HG03521 (cell line): ENCODE measurements around the gene SLC22A16.
"Not testable (repeated sequence)": the region's sequence is repeated elsewhere in the genome, so short reads cannot be mapped to it uniquely, and the experiment has no call there.

ENCODE experiments used
- ATAC-seq: cut with Tn5 transposase; IDR thresholded peaks from one replicate; pipeline ENCODE4 v1.9.1; 2021; ENCODE audit warnings: mild to moderate bottlenecking, moderate library complexity; ENCODE audit not compliant: unreplicated experiment

The SLC22A16 gene

GRCh38 chr6:110491299-110491643, 14.9 kb upstream of the SLC22A16 start:
- no peak for ATAC-seq

GRCh38 chr6:110490110-110490509, 13.7 kb upstream of the SLC22A16 start:
- ATAC-seq, result no peak

GRCh38 chr6:110488606-110489190, 12.3 kb upstream of the SLC22A16 start:
- ATAC-seq, result no peak

- ATAC-seq, result not testable (repeated sequence)
Measured at GRCh38 chr6:110487968-110488381, 11.6 kb upstream of the SLC22A16 start.

GRCh38 chr6:110486756-110487155, 10.3 kb upstream of the SLC22A16 start:
- ATAC-seq, result no peak

GRCh38 chr6:110485491-110485890, 9.1 kb upstream of the SLC22A16 start:
- no peak for ATAC-seq

- ATAC-seq, result no peak
Measured at GRCh38 chr6:110484321-110484720, 7.9 kb upstream of the SLC22A16 start.

GRCh38 chr6:110482774-110483400, 6.5 kb upstream of the SLC22A16 start:
- no peak for ATAC-seq

GRCh38 chr6:110481081-110481480, 4.7 kb upstream of the SLC22A16 start:
- ATAC-seq, result no peak

- ATAC-seq, result no peak
Measured at GRCh38 chr6:110475066-110475653, 1.3 kb downstream of the SLC22A16 start.

GRCh38 chr6:110474500-110474899, 1.9 kb downstream of the SLC22A16 start:
- ATAC-seq, result no peak

- ATAC-seq, result no peak
Measured at GRCh38 chr6:110472739-110473138, 3.7 kb downstream of the SLC22A16 start.

- ATAC-seq, result no peak
Measured at GRCh38 chr6:110471726-110472365, 4.6 kb downstream of the SLC22A16 start.

- ATAC-seq, result no peak
Measured at GRCh38 chr6:110468731-110469130, 7.7 kb downstream of the SLC22A16 start.

- no peak for ATAC-seq
Measured at GRCh38 chr6:110467566-110468140, 8.8 kb downstream of the SLC22A16 start.

GRCh38 chr6:110462884-110463481, 13.4 kb downstream of the SLC22A16 start:
- ATAC-seq, result no peak

- no peak for ATAC-seq
Measured at GRCh38 chr6:110461376-110461775, 15.0 kb downstream of the SLC22A16 start.

GRCh38 chr6:110459137-110459536, 17.3 kb downstream of the SLC22A16 start:
- ATAC-seq, result no peak

- ATAC-seq, result no peak
Measured at GRCh38 chr6:110458476-110458875, 17.9 kb downstream of the SLC22A16 start.

- not testable (repeated sequence) for ATAC-seq
Measured at GRCh38 chr6:110457567-110458175, 18.7 kb downstream of the SLC22A16 start.

GRCh38 chr6:110456694-110457093, 19.7 kb downstream of the SLC22A16 start:
- no peak for ATAC-seq
